Stimulated activated CD8-positive, alpha-beta memory T cell treated with anti-CD3 and anti-CD28 coated beads, Interleukin-15, amount 100 ng/mL, for 4 hours (primary cell): ENCODE results near the gene PDIA3.
"Not testable (repeated sequence)": the region's sequence is repeated elsewhere in the genome, so short reads cannot be mapped to it uniquely, and the experiment has no call there.

Experiments used
- DNase-seq, 2 donors: peaks; one replicate each; pipeline ENCODE4 v3.0.0-alpha.2; 2020; ENCODE audit warnings: low read depth in 2 of 2

PDIA3 gene

GRCh38 chr15:43776718-43777266, 30.6 kb downstream of the PDIA3 start, which contains the start of gene ELL3:
TSS of gene ELL3 (minus strand) at chr15:43776966. CDS start at chr15:43776901, 65 bp downstream.
- DNase-seq: peak; percentile 43 to 68

GRCh38 chr15:43777267-43777914, 31.2 kb downstream of the PDIA3 start:
- DNase-seq: peak; percentile 68 to 70

GRCh38 chr15:43779016-43779415, 32.8 kb downstream of the PDIA3 start:
- DNase-seq: no peak

DNA sequence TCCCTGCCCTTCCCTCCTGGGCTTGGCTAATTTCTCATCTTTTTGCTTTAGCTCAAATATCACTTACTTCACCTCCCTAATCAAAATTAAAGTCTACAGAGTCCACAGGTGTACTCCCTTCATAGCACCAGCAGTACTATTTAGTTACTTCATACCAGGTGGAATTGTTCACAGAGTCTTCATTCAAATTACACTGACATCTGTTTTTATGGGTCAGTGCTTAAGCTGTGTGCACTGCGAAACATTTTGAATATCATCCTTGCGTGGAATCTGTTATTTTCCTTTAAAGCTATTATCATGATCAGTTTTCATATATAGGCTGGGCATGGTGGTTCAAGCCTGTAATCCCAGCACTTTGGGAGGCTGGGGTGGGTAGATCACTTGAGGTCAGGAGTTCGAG, 43.2 kb downstream of the PDIA3 start:
- DNase-seq: no peak

DNA sequence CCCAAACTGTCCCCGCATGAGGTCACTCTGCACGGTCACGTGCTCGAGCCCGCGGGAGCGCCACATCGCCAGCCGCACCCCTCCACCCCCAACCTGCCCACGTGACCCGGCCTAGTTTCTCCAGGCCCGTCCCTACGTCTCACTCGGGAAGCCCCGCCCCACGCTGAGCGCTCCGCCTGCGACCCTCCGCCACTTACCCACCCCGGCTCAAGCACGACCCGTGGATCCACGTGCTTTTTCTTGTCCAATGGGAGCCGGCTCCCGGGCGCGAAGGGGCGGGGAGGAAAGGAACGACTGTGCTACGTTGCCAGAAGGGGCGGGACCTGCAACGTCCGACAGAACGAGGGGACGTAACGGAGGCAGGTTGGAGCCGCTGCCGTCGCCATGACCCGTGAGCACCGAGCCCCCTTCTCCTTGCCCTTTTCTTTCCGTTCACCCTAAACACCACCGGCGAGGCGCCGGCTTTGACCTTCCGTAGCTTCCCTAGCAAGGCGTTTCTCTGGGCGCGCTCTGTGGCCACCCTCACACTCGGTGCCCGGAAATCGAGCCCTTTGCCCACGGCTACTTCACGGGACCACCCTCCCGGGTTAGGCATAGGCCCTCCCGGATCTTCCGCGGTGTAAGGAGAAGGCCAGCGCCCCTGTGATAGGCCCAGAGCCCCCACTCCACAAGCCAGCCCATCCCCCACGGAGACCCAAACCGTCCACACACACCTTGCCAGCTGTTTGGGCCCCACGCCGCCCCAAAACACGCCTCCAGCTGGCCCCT, 45.9 kb downstream of the PDIA3 start, which contains the start of gene SERF2:
Gene SERF2, plus strand, starts transcription at position 328 of the 768 bp plus-strand sequence. Its CDS starts 57 bp downstream, at position 385.
- peak; percentile 99 for DNase-seq

DNA sequence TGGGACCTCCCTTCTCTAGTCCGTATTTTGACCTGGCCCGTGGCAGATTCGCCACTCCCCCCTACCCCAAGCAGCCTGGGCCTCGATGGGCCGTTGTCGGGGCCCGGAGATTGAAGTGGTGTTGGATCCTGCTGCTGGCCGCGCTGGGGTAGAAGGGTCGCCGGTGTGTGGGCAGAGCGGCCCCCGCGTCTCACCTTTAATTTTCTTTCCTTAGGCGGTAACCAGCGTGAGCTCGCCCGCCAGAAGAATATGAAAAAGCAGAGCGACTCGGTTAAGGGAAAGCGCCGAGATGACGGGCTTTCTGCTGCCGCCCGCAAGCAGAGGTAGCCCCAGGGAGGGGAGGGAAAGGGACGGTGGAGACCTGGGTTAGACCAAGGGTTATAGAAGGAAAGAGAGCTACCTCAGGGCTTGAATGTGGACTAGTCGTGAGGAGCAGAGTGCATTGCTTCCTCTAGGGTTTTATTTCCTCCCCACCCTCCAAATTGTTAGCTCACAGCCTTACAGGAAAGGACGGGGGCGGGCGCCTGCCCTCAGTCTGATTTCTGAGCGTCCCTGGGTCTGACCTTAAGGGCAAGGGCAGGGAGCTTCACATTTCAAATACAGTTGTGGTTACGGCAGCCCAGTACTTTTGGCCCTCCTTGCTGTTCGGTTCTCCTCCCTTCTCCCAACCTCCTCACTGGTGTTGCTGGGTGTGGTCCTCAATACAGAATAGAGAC, 46.7 kb downstream of the PDIA3 start:
- no peak for DNase-seq

- DNase-seq: no peak
Observed at GRCh38 chr15:43793647-43794046, 47.4 kb downstream of the PDIA3 start.

DNA sequence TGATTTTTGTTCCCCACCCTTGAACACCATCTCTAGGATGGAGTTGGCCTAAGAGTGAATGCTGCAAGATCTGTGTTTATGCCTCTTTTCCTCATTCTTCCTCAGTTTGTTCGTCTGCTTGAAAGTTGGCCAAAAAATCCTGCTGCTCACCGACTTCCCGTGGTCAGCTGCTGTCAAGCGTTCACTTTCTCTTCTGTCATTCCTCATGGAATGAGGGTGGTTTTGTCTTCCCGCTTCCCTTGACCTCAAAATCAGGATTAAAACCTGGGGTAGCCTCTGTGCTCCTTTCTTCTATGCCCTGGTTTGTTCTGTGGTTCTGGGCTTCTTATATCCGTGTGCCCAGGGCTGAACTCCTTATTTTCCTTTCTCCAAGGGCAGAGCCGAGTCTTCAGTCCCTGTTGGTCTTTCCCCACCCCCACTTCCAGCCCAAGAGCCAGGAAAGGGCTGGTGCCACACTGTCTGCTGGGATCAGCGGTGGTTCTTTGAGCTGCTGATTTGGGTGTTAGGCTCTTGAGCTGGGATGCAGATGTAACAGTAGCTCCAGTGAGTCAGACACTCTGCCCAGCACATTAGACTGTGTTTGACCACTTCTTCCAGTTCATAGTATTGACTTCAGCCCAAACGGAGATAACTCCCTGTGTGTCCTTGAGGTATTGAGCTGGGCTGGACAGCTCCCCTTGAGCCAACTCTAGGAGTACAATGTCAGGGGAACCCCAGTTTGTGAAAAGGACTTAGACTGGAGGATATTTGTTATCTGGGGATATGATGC, 48.2 kb downstream of the PDIA3 start:
- DNase-seq: no peak

DNA sequence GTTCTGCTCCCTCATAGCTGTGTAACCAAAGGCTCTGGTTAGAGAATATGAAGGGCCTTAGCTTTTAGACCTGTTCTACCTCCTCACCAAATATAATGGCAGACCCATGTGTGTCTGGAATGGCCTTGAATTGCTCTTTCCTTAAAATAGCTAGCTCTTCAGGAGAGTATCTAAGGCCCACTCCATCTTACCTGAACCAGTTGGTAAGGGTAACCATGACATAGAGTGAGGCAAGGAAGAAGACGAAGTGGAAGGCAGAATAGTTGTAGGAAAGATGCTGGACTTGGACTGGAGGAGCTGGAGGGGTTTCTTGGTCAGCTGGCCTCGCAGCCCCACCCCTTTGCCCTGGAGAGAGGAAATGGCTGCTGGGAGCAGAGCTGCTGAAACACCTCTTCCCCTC, 49.0 kb downstream of the PDIA3 start:
- DNase-seq: no peak

GRCh38 chr15:43795997-43796396, 49.8 kb downstream of the PDIA3 start:
- DNase-seq: no peak

DNA sequence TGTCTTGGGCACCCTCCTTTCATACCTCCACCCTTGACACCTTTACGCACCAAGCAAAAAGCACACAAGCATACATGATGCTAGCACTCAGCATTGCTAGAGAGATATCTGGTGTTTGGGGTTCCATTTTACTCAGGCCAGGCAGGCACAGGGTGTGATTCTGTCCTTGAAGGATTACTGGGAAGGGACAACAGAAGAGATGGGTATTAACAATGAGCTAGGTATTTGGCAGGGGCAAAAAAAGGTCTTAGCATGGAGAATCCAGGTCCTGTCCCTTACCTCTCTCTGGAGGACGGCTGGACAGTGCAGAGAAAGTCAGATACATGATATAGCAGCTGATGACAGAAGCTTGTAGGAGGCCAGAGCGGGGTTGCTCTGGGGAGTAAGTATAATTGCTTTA, 50.3 kb downstream of the PDIA3 start:
- DNase-seq: no peak

DNA sequence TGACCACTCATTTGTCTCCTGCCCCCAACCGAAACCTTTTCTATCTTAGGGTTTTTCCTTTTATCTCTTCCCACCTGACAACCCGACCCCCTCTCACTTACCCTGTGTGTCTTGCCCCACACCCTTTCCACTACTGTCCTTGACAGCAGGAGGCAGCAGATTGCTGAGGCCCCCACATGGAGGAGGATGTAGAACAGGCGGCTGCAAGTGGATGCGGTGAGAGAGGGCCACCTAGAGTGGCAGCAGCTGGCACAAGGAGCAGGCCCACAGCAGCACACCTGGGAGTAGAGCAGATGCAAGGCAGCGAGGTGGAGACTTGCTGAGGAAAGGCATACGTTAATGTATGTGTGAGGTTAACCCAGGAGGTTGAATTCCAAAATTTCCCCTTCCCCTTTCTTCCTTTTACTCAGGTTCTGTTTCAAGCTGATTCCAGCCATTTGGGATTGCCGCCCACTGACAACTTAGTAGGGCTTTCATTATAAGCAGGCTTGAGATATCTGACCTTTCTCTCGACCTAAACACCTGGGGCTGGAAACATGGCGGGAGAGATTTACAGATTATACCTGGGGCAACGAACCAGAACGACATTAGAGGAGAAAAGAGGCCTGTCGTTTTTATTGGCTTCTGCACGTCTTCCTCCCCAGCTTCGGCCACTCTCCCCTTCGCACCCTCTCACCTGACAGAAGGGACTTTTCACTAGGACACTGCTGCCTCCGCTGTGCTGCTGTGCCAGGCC, 53.1 kb downstream of the PDIA3 start:
- DNase-seq: no peak

GRCh38 chr15:43799945-43800285, 53.7 kb downstream of the PDIA3 start, which contains the start of gene SERINC4:
TSS of gene SERINC4 (minus strand) at chr15:43800220. CDS start at chr15:43799986, 234 bp downstream.
- no peak for DNase-seq

- DNase-seq: peak; percentile 80 to 84
Observed at GRCh38 chr15:43800286-43801141, 54.3 kb downstream of the PDIA3 start, which contains the start of gene HYPK. TSS of gene HYPK (plus strand) at chr15:43800599. CDS start at chr15:43800623, 24 bp downstream.

DNA sequence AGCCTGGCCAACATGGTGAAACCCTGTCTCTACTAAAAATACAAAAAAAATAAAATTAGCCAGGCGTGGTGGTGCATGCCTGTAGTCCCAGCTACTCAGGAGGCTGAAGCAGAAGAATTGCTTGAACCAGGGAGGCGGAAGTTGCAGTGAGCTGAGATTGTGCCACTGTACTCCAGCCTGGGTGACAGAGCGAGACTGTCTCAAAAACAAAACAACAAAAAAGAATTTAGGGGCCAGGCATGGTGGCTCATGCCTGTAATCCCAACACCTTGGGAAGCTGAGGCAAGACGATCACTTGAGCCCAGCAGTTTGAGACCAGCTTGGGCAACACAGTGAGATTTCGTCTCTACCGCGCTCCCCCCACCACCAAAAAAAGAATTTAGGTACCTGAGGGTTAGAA, 56.4 kb downstream of the PDIA3 start:
- DNase-seq: not testable (repeated sequence)

GRCh38 chr15:43808435-43808950, 62.3 kb downstream of the PDIA3 start:
- DNase-seq: no peak

- DNase-seq: no peak
Observed at GRCh38 chr15:43808960-43809678, 62.9 kb downstream of the PDIA3 start.

GRCh38 chr15:43815064-43815463, 68.8 kb downstream of the PDIA3 start:
- DNase-seq: not testable (repeated sequence)

DNA sequence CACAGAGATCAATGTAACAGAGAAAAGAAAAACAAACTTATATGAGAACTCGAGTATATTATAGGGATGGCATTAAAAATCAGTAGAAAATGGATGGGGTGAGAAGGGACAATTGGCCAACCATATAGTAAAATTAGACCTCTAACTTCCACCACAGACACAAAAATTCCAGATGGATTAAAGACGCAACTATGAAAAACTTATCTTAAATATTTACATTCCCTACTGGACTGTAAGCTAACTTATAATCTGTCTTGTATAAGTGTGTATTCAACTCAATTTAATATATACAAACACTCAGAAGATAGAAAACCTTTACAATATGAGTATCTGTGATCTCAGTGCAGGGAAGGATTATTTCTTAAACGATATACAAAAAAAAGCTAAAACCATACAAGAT, 75.3 kb downstream of the PDIA3 start:
- DNase-seq: no peak
